GM18858 (cell line): ENCODE measurements around the gene CSF1.

Source experiments
- ATAC-seq: cut with Tn5 transposase; IDR thresholded peaks from one replicate; pipeline ENCODE4 v1.9.1; 2021; ENCODE audit not compliant: unreplicated experiment

The CSF1 gene

GRCh38 chr1:109975718-109976117 lies 65.1 kb downstream of the CSF1 start:
- ATAC-seq, result no peak

GRCh38 chr1:109976762-109977161 lies 66.1 kb downstream of the CSF1 start:
- no peak for ATAC-seq

- ATAC-seq, result no peak
These were observed 66.6 kb downstream of the CSF1 start for GRCh38 chr1:109977225-109977624.

DNA sequence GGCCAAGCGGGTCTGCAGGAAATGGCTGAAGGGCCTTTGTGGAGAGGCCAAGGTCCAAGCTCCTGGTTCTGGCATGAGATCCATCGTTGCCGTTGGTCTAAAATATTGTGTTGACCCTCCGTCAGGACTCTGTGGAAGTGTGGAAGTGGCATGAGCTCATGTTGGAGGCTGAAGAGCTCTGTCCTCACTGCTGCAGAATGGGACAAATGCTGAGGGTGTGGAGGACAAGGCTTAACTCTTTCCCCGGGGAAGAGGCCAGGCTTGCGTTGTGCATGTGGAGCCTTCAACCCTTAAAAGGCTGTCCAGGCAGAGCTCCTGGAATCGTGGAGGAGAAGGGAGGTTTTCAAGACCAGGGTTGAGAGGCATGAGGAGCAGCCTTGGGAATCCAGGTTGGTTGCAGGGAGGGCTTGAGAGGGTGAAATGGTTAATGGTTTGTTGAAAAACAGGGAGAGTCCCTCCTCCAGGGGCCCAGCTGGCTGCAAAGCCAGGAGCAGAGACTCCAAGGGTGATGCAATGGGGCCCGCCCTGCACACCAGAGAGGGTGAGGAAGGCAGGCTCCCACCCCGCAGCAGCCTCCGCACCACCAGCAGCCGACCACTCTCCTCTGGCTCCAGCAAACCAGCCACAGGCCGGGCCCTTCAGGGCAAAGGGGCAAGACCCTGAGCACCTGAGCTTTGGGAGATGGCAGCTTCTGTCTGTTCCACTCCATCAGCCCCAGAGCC lies 67.2 kb downstream of the CSF1 start:
- no peak for ATAC-seq

DNA sequence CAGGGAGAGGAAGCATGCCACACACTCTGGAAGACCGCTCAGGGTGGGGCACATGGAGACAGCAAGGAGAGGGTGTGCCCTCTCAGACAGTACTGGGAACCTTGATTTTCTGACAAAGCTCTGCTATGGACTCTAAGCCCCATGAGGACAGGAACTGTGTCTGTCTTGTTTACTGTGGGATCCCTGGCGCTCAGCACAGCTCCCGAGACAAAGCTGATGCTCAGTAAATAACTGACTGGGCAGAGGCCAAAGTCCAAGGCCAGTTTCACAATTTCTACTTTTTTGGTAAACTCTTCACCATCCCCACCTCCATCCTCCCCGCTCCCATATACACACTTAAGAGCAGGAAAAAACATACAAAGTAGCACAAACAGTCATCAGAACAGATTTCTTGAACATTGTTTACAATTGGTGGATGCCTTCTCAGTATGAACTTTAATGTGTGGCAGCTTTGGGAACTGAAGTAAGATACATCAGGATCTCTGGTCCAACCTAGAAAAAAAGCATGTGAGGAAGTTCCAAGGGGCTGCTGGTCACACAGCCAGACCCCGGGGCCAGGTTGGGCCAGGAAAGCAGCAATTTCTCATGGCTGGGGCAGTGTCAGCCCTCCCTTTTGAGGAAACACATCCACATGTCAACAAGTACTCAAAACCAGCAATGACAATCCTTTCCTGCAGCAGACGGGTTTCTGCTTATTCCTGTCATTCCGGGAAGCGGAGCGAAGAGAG lies 68.3 kb downstream of the CSF1 start:
- ATAC-seq, result no peak

DNA sequence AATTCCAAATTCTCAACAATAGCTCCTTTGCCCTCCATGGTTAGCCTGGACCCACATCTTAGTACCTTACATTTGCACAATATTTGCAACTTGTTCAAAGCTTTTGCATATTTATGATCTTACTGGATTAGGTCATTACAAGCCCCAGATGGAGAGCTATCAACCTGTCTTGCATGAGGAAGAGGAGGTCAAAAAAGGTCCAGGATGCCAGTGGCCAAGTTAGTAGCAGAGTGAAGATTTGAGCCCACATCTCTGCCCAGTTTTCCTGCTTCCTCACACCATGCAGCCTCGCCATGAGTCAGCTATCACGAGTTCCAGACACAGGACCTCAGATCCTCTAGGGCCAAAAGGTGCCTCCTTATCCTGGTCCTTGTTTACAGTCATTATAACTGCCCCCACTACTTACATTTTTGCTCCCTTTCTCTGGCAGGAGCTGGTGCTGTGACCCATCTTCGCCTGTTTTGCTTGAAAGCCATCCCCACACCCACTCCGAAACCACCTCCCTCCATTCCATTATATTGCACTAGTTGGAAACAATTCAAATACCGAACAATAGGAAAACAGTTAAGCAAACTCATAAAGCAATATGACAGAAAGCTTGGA lies 68.9 kb downstream of the CSF1 start:
- ATAC-seq, result no peak
